ENCODE measurements around the gene TWIST2. TPM values are rescaled to one million over a fixed set of nuclear protein-coding genes. Genes with fewer than 3 reads are reported as not detected.

TWIST2 gene
- total RNA-seq, 2 donors from 2014 or later = 7.5 to 40.5 TPM

- 33 to 39% methylated on average over 1 of the region's 1 CpG for WGBS, 2 donors
- H3K27ac ChIP-seq = no peak overlapping the region
- no peaks in the 10 kb centered on the region for H3K27me3 ChIP-seq
- DNase-seq = no peak
- intact Hi-C loops (cut with DNase I) = no loop called here
- no peak for TF ChIP-seq CTCF (IDR thresholded peaks at IDR 0.05)
- no peak for TF ChIP-seq POLR2A (IDR thresholded peaks at IDR 0.05)
- no peaks in the 10 kb centered on the region for H3K36me3 ChIP-seq (replicated peaks in 1 of 2; ENCODE audit: insufficient read depth in 1 of 2, low read depth in 2 of 2)
- no peaks in the 10 kb centered on the region for H3K4me1 ChIP-seq
- no peak for ATAC-seq
- H3K9me3 ChIP-seq = peaks cover 0 to 8% (median 0%) of the 10 kb centered on the region in 3 donors
- no peak overlapping the region for H3K4me3 ChIP-seq
Measured at GRCh38 chr2:238820197-238820596, 27.7 kb upstream of the TWIST2 start.

DNA sequence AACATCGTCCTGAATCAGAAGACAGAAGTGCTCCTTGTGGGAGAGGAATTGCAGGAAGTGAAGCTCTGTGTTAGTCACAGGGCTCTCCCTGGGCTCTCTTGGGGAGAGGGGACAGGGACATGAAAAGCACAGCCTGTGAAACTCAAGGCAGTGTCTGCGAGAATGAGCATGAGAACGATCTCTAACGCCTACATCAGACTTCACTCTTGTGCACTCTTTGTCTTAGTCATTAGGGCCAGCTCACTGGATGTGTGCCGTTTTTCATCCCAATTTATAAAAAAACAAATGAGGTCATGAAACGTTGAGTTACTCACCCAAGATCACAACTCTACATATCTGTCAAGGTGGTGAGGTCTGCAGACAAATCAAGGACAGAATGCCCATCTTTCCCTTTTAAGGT is 27.0 kb upstream of the TWIST2 start:
- Histone ChIP-seq H3K36me3 (replicated peaks in 1 of 2; ENCODE audit: insufficient read depth in 1 of 2, low read depth in 2 of 2) (no peaks in the 10 kb centered on the region), H3K27me3 (no peaks in the 10 kb centered on the region), H3K4me3 (no peak overlapping the region), H3K27ac (no peak overlapping the region), H3K9me3 (peaks cover 0 to 8% (median 0%) of the 10 kb centered on the region in 3 donors), H3K4me1 (no peaks in the 10 kb centered on the region)
- ATAC-seq = no peak
- intact Hi-C loops (cut with DNase I) = no loop called here
- TF ChIP-seq CTCF (IDR thresholded peaks at IDR 0.05) = no peak
- no peak for TF ChIP-seq POLR2A (IDR thresholded peaks at IDR 0.05)
- WGBS, 2 donors = 52 to 57% methylated on average over 6 of the region's 6 CpGs
- DNase-seq = no peak

DNA sequence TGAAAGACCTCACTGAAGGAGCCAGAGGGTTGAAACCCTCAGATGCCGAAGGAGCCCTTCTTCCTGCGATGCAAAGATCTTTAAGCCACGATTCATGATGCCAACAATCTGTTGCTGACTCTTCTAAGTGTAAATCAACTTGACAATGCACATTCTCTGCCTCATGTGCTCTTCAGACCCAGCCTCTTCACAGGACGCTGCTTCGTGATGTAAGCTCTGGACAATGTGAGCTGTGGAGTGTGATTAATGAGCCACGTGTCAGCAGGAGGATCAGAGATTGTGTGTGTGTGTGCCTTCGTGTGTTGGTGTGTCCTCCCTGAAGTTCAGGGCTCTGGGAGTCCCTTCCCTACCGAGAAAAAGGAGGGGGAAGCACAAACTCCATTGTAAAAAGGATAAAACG is 26.5 kb upstream of the TWIST2 start:
- DNase-seq (no peak), ATAC-seq (no peak)
- WGBS, 2 donors = 38 to 50% methylated on average over 8 to 9 of the region's 9 CpGs
- Histone ChIP-seq H3K36me3 (replicated peaks in 1 of 2; ENCODE audit: insufficient read depth in 1 of 2, low read depth in 2 of 2) (no peaks in the 10 kb centered on the region), H3K27ac (no peak overlapping the region), H3K4me3 (no peak overlapping the region), H3K27me3 (no peaks in the 10 kb centered on the region), H3K9me3 (peaks cover 0 to 8% (median 0%) of the 10 kb centered on the region in 3 donors), H3K4me1 (no peaks in the 10 kb centered on the region)
- no peak for TF ChIP-seq POLR2A (IDR thresholded peaks at IDR 0.05)
- no peak for TF ChIP-seq CTCF (IDR thresholded peaks at IDR 0.05)
- intact Hi-C loops (cut with DNase I) = no loop called here

- intact Hi-C loops (cut with DNase I) = no loop called here
- no peak for DNase-seq
- H3K36me3 ChIP-seq (replicated peaks in 1 of 2; ENCODE audit: insufficient read depth in 1 of 2, low read depth in 2 of 2) = no peaks in the 10 kb centered on the region
- H3K9me3 ChIP-seq = peaks cover 0 to 8% (median 0%) of the 10 kb centered on the region in 3 donors
- H3K27ac ChIP-seq = no peak overlapping the region
- H3K4me1 ChIP-seq = no peaks in the 10 kb centered on the region
- H3K27me3 ChIP-seq = no peaks in the 10 kb centered on the region
- WGBS, 2 donors = 65 to 68% methylated on average over 9 to 10 of the region's 10 CpGs
- no peak for ATAC-seq
- no peak overlapping the region for H3K4me3 ChIP-seq
- TF ChIP-seq CTCF (IDR thresholded peaks at IDR 0.05) = no peak
- TF ChIP-seq POLR2A (IDR thresholded peaks at IDR 0.05) = no peak
Measured at GRCh38 chr2:238821944-238822670, 25.8 kb upstream of the TWIST2 start.

DNA sequence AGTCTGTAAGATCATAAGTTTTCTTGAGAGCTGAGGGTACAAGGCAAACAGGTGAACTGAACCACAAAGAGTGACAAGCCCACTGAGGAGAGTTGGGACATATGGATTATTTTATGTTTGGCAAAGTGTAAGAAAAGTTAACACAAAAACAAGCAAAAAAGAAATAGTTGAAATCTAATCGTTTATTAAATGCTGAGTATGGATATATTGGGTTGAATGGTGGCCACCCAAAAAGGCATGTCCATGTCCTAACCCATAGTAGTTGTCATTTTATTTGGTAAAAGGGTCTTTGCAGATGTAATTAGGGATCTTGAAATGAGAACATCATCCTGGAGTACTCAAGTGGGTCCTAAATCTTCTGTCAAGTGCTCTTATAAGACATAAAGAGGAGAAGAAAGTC is 24.9 kb upstream of the TWIST2 start:
- ATAC-seq = no peak
- WGBS, 2 donors = 70 to 77% methylated on average over 1 of the region's 1 CpG
- no peak for TF ChIP-seq CTCF (IDR thresholded peaks at IDR 0.05)
- TF ChIP-seq POLR2A (IDR thresholded peaks at IDR 0.05) = no peak
- Histone ChIP-seq H3K4me3 (no peak overlapping the region), H3K36me3 (replicated peaks in 1 of 2; ENCODE audit: insufficient read depth in 1 of 2, low read depth in 2 of 2) (no peaks in the 10 kb centered on the region), H3K4me1 (no peaks in the 10 kb centered on the region), H3K9me3 (peaks cover 0 to 8% (median 0%) of the 10 kb centered on the region in 3 donors), H3K27ac (no peak overlapping the region), H3K27me3 (no peaks in the 10 kb centered on the region)
- no peak for DNase-seq
- intact Hi-C loops (cut with DNase I) = no loop called here
